ENCODE data around the gene ALPK1.
"Not testable (repeated sequence)": the region's sequence is repeated elsewhere in the genome, so short reads cannot be mapped to it uniquely, and the experiment has no call there.

ALPK1 gene

DNA sequence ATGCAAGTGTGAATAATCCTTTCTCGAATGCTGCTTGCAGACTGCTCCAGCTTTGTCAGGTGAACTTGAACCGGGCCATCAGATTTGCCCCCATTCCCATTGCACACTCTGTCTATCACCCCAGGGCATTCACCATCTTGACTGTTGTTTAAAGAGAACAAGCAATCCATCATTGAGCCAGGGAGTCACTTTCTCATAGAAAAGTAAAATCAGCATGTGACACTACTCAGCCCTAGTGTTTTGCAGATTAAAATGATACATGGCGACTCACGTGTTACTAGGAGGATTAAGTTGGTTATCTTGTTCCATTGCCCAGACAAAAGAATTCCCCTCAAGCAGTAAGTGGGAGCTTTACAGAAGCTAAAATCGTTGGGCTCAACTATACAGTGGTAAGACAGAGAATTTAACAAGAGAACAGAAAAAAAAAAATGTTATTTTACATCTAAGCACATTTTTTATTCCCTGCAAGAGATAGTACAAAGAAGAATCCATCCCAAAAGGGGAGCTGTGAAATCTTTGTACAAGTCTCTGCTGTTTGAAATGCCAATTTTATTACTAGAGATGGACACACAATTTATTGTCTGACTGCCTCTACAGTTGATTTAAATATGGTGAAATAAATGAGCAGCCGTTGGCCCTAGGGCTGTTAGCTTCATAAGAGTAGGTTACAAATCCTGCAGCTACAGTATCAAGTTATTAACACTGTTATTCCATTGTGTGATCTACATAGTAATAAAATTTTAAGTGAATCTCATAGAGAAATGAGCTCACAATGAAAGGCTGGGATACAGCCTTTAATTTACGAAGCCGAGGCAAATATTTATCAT, 151.3 kb downstream of the ALPK1 start:
- DNase-seq (ENCODE audit: low read depth in 2 of 2, low spot score in 1 of 2), result no peak

DNA sequence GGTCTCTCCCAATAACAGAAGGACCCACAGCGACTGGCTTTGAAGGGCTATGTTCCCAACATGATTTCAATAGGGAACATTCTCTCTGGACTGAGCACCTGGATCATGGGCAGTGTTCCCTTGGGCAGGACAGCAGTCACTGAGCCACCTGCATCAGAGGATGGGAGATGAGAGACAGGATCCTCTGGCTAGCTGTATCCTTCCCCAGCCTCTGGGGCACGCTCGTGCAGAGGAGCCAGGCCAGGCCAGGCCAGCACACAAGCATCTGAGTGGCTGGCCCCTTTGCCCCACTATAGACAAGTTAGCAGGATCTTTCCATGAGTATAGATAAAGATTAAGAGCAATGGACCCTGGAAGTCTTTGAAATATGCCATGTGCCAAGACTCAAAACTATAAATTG, 152.5 kb downstream of the ALPK1 start:
- no peak for DNase-seq (ENCODE audit: low read depth in 2 of 2, low spot score in 1 of 2)

DNA sequence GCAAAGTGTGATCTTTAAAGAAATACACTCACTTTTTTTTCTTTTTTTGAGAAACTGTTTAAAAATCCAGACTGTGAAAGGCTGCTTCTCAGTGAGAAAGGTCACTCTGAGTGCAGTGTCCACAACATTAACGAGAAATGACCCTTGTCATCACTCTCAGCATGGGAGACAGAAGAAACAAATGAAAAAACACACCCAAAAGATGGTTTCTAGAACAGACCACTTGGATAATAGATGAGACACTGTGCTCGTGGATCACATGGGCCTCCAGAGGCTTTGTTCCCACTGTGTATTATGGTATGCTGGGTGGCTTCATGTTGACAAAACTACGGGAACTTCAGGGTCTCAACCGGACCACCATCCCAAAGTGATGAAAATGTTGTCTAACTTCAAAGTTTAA, 153.9 kb downstream of the ALPK1 start:
- no peak for DNase-seq (ENCODE audit: low read depth in 2 of 2, low spot score in 1 of 2)

DNA sequence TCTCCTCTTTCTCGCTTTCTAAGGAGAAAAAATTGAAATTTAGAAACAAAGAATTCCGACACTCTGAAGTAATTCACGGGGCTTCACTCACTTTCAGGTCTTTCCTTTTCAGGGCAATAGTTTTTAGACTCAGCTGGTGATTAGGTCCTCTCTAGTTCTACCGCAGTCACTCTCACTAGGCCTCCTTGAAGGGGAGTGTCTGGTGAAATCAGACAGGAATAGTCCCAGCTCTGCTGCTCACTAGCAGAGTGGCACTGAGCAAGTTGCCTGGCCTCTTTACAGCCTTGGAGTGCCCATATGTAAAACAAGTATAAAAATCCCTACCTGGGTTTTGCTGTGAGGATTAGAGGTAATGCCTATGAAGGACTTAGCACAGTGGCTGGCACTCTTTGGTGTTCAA, 154.7 kb downstream of the ALPK1 start:
- no peak for DNase-seq (ENCODE audit: low read depth in 2 of 2, low spot score in 1 of 2)

DNA sequence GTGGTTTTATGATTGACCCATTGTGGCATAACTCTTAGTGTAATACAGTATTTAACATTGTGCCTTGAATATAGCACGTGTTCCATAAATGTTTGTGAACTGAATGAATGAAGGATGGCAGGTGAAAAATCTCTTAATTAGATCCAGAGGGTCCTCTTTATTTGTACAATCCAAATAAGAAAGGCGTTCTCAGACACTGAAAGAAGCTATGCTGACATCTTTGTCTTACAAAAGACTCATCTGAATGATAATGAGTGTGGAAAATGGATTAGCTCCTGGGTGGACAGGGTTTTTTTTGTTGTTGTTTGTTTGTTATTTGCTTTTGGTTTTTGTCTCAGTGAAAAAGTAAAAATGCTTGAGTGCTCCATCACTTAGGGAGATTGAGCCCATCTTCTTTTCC, 156.2 kb downstream of the ALPK1 start:
- no peak for DNase-seq (ENCODE audit: low read depth in 2 of 2, low spot score in 1 of 2)

DNA sequence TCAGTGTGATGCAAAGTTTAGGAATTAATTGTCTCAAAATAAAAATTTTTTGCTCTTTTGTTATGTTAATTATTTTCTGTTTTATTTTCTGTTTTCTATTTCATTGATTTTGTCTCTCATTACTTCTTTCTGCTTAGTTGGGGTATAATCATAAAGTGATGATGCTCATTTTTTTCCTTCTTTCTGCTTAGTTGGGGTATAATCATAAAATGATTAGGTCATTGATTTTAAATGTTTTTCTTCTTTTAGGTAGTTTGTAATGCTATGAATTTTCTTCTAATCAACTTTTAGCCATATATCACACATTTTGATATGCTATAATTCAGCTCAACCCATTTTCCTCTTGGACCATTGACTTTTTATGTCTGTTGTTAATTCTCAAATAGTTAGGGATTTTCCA, 175.1 kb downstream of the ALPK1 start:
- no peak for DNase-seq (ENCODE audit: low read depth in 2 of 2, low spot score in 1 of 2)

DNA sequence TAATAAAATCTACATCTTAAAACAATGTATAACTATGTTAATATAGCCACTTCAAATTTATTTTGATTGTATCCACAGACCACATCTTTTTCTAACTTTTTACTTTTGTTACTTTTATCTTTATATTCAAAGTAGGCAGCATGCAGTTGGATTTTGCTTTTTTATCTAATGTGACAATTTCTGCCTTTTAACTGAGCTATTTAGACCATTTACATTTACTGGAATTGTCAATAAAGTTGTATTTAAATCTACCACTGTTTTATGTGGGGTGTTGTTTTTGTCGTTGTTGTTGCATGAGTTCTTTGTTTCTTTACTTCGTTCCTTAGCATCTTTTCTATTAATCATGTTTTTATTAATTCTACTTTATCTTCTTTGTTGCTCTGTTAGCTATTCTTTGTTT, 176.8 kb downstream of the ALPK1 start:
- no peak for DNase-seq (ENCODE audit: low read depth in 2 of 2, low spot score in 1 of 2)

DNA sequence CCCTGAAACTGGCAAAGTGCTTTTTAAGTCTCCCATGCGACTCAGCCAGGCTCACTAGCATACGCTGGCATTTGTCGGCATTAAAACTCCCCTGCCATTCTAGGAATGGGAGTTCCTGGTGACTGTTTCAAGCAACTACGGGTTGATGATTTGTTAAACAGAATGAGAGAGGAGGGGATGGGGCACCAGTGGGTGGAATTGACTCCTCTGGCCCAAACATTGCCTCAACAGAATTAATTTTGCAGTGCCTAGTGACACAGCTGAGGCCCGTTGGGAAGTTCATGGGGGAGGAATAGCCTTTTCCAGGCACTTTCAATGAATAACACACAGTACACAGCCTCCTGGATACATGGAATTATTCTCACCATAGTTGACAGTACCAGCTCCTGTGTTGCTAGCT, 188.8 kb downstream of the ALPK1 start:
- DNase-seq (ENCODE audit: low read depth in 2 of 2, low spot score in 1 of 2), result no peak

DNA sequence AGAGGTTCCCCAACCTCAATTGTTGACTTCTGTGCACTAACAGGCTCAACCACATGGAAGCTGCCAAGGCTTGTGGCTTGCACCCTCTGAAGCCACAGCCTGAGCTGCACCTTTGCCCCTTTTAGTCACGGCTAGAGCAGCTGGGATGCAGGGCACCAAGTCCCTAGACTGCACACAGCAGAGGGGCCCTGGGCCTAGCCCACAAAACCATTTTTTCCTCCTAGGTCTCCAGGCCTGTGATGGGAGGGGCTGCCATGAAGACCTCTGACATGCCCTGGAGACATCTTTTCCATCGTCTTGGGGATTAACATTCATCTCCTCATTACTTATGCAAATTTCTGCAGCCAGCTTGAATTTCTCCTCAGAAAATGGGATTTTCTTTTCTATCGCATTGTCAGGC, 193.6 kb downstream of the ALPK1 start:
- DNase-seq (ENCODE audit: low read depth in 2 of 2, low spot score in 1 of 2), result not testable (repeated sequence)

All from stimulated activated CD8-positive, alpha-beta memory T cell treated with anti-CD3 and anti-CD28 coated beads, Interleukin-4, amount 100 ng/mL, for 1 hour (primary cell).